A549 (cell line): ENCODE data around the gene FLNB. TPM values are rescaled to one million over a fixed set of nuclear protein-coding genes. Genes with fewer than 3 reads are reported as not detected.

Experiments used
- ATAC-seq, 2 experiments: fragments of 200-7000 bp in 1 of 2; fragments of >200 bp in 1 of 2; cut with Nextera tagmentation in 1 of 2; cut with Tn5 transposase in 1 of 2; 3 replicates each; pipeline versions ENCODE4 v1.8.0 to v1.9.1; 2018 to 2020; ENCODE audit warnings: mild to moderate bottlenecking in 1 of 2, moderate library complexity in 1 of 2
- CTCF ChIA-PET: fragments of 300-600 bp; sonication (Branson Sonifier 250); formaldehyde crosslinking; extraction: SDS; loops from one replicate; lab custom pipeline; 2021; ENCODE audit warnings: antibody characterized with exemption, inconsistent platforms; lab: Yijun Ruan, JAX
- POLR2A ChIA-PET: fragments of 350-600 bp; formaldehyde crosslinking; extraction: SDS; loops from one replicate; lab custom pipeline; 2021; ENCODE audit warnings: antibody characterized with exemption, inconsistent platforms; lab: Yijun Ruan, JAX
- DNase-seq, 2 experiments: peaks; one replicate each; pipeline versions ENCODE4 v3.0.0 to v3.0.0-alpha.2; 2011 to 2016; ENCODE audit warnings: low read depth in 1 of 2, low spot score in 1 of 2
- FAIRE-seq: peaks from 2 replicates; lab custom pipeline; 2011; peaks lifted over from hg19 to GRCh38; lab: Jason Lieb, UNC
- H3K27ac ChIP-seq, 2 experiments: fragments of >200 bp; sonication (Bioruptor Twin); formaldehyde crosslinking; 3 replicates each; pipeline ENCODE4 v1.5.1; 2016 to 2017
- H3K4me1 ChIP-seq: fragments of >200 bp; sonication (Bioruptor Twin); formaldehyde crosslinking; 3 replicates; pipeline ENCODE4 v1.6.1; 2016
- H3K4me2 ChIP-seq: fragments of >200 bp; sonication (Bioruptor Twin); formaldehyde crosslinking; 3 replicates; pipeline ENCODE4 v1.6.1; 2016
- H3K4me3 ChIP-seq: fragments of >200 bp; sonication (Bioruptor Twin); formaldehyde crosslinking; 3 replicates; pipeline ENCODE4 v1.5.1; 2016
- H3K9me3 ChIP-seq: fragments of >200 bp; sonication (Bioruptor Twin); formaldehyde crosslinking; 3 replicates; pipeline ENCODE4 v1.6.1; 2016
- CBX8 ChIP-seq: fragments of 200-600 bp; sonication (generic); IDR thresholded peaks from 2 replicates; pipeline ENCODE4 v1.6.1; 2016
- CHD2 ChIP-seq: fragments of 150-350 bp; IDR thresholded peaks from 2 replicates; pipeline ENCODE4 v1.6.1; 2014; ENCODE audit warnings: low read length; ENCODE audit not compliant: partially characterized antibody
- E2F6 ChIP-seq: IDR thresholded peaks from 2 replicates; pipeline ENCODE4 v1.6.1; 2012; ENCODE audit warnings: low read depth, borderline replicate concordance
- FOXS1 ChIP-seq: fragments of 250-450 bp; sonication (Bioruptor Pico); IDR thresholded peaks from 2 replicates; pipeline ENCODE4 v1.5.0; 2020; ENCODE audit warnings: mild to moderate bottlenecking, moderate library complexity
- HDAC2 ChIP-seq: fragments of 200-600 bp; sonication (generic); IDR thresholded peaks from 2 replicates; pipeline ENCODE4 v1.6.1; 2016
- HES2 ChIP-seq: fragments of >200 bp; sonication (Bioruptor Twin); formaldehyde crosslinking; IDR thresholded peaks from 2 replicates; pipeline ENCODE4 v1.6.1; 2016
- HEYL ChIP-seq: fragments of 250-450 bp; sonication (Bioruptor Pico); IDR thresholded peaks from 2 replicates; pipeline ENCODE4 v1.8.0; 2021; ENCODE audit warnings: mild to moderate bottlenecking, moderate library complexity
- HMGXB4 ChIP-seq: fragments of 250-450 bp; sonication (Bioruptor Pico); IDR thresholded peaks from 2 replicates; pipeline ENCODE4 v1.5.0; 2021; ENCODE audit warnings: mild to moderate bottlenecking, moderate library complexity, borderline replicate concordance
- JUNB ChIP-seq: fragments of >200 bp; sonication (Bioruptor Twin); formaldehyde crosslinking; IDR thresholded peaks from 2 replicates; pipeline ENCODE4 v1.6.1; 2016
- KDM5A ChIP-seq: fragments of 200-600 bp; sonication (generic); IDR thresholded peaks from 2 replicates; pipeline ENCODE4 v1.6.1; 2016; ENCODE audit warnings: antibody characterized with exemption, mild to moderate bottlenecking
- MAFK ChIP-seq: fragments of 450-650 bp; IDR thresholded peaks from 2 replicates; pipeline ENCODE4 v1.6.1; 2014; ENCODE audit not compliant: partially characterized antibody
- MAZ ChIP-seq: fragments of 150-350 bp; IDR thresholded peaks from 2 replicates; pipeline ENCODE4 v1.6.1; 2014; ENCODE audit warnings: antibody characterized with exemption, low read depth, low read length, borderline replicate concordance
- NFE2L2 ChIP-seq: fragments of 150-350 bp; conservative IDR thresholded peaks from 2 replicates; pipeline ENCODE4 v1.6.1; 2014; ENCODE audit warnings: low read length
- NPAS2 ChIP-seq: fragments of 250-450 bp; sonication (Bioruptor Pico); IDR thresholded peaks from 2 replicates; pipeline ENCODE4 v1.8.0; 2022; ENCODE audit warnings: mild to moderate bottlenecking, moderate library complexity, borderline replicate concordance
- NR3C1 ChIP-seq: fragments of >200 bp; sonication (Bioruptor Twin); formaldehyde crosslinking; IDR thresholded peaks from 3 replicates; pipeline ENCODE4 v1.6.1; 2017
- PHF8 ChIP-seq: fragments of 200-600 bp; sonication (generic); IDR thresholded peaks from 2 replicates; pipeline ENCODE4 v1.6.1; 2016; ENCODE audit warnings: low read depth, mild to moderate bottlenecking, antibody characterized with exemption, moderate library complexity, borderline replicate concordance
- POLR2A ChIP-seq: IDR thresholded peaks from 2 replicates; pipeline ENCODE4 v1.6.1; 2012; ENCODE audit warnings: mild to moderate bottlenecking, low read length
- REST ChIP-seq: fragments of 200-600 bp; sonication (generic); IDR thresholded peaks from 2 replicates; pipeline ENCODE4 v1.6.1; 2016; ENCODE audit warnings: antibody characterized with exemption, mild to moderate bottlenecking, moderate library complexity
- RFX5 ChIP-seq: fragments of 450-650 bp; IDR thresholded peaks from 2 replicates; pipeline ENCODE4 v1.7.1; 2014; ENCODE audit warnings: antibody characterized with exemption, mild to moderate bottlenecking, moderate library complexity
- SMC3 ChIP-seq: fragments of >200 bp; sonication (Bioruptor Twin); formaldehyde crosslinking; IDR thresholded peaks from 3 replicates; pipeline ENCODE4 v1.6.1; 2018; ENCODE audit warnings: inconsistent platforms
- TP53 ChIP-seq: fragments of 250-450 bp; sonication (Bioruptor Pico); IDR thresholded peaks from 2 replicates; pipeline ENCODE4 v1.5.0; 2021; ENCODE audit warnings: mild to moderate bottlenecking, moderate library complexity
- ZC3H11A ChIP-seq: fragments of 450-650 bp; IDR thresholded peaks from 2 replicates; pipeline ENCODE4 v1.6.1; 2014; ENCODE audit warnings: antibody characterized with exemption, mild to moderate bottlenecking
- ZSCAN20 ChIP-seq: fragments of 250-450 bp; sonication (Bioruptor Pico); IDR thresholded peaks from 2 replicates; pipeline ENCODE4 v1.8.0; 2022; ENCODE audit warnings: mild to moderate bottlenecking, moderate library complexity
- WGBS: methylation state at CpG from one replicate; pipeline ENCODE4 v1.1.6; 2017; ENCODE audit errors: missing lambda C conversion rate; 5-methylcytosine and 5-hydroxymethylcytosine counted together
- polyA plus RNA-seq, 4 experiments: library from polyadenylated mRNA; depleted of rRNA in 3 of 4; stranded (reverse); fragments of >200 nt; fragmentation: RNase III in 1 of 4; extraction: RNeasy Plus Mini Kit Qiagen cat#74134 plus additional on column Dnase treatment in 1 of 4; gene quantifications; 2 replicates in 3 of 4; 3 replicates in 1 of 4; pipeline ENCODE4 v1.2.3, GENCODE V29; 2011 to 2017
- TF ChIP-seq, protein P1 (sequence below): fragments of >200 bp; sonication (Bioruptor Twin); formaldehyde crosslinking; IDR thresholded peaks from 3 replicates; pipeline ENCODE4 v1.6.1; 2016
- TF ChIP-seq, protein P2 (sequence below): IDR thresholded peaks from 2 replicates; pipeline ENCODE4 v1.6.1; 2012

FLNB gene
- polyA plus RNA-seq, 2 of the 4 experiments (the other 2 are of a cell fraction) = 235 to 439 TPM

GRCh38 chr3:58183221-58183620, 175.0 kb downstream of the FLNB start:
- ATAC-seq = no peak
- CTCF ChIA-PET = interaction anchor here (0.9 to 9.0 kb wide), 5 partner anchors 31 to 176 kb away, joined by 3 to 172 read pairs (median 14); partner anchors contain the start of genes HTD2 and RPP14

DNA sequence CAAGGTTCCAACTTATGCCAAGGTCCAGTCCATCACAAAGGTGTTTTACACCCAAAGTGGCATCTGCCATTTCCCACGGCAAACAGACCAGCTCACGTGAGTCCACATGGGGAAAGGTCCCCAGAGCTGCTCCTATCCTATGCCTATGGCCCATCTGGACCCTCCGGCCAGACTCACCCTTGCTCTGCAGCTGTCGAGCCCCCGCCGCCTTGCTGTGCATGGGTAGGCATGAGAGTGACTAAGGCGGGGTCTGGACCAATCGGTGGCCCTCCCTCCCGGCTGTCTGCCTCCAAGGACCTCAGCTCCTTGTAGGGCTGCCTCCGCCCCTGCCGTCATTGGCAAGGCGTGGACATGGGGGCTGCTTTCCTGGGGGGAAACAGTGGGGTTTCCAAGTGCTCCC, 175.7 kb downstream of the FLNB start:
- no peak overlapping the region for H3K4me3 ChIP-seq
- FAIRE-seq (no peak), DNase-seq (no peak), ATAC-seq (no peak)
- H3K9me3 ChIP-seq = no peaks in the 10 kb centered on the region
- H3K4me2 ChIP-seq = no peak overlapping the region
- ChIA-PET POLR2A (interaction anchor here (0.6 to 1.3 kb wide), 2 partner anchors 13 to 122 kb away, joined by 3 to 4 read pairs; partner anchors contain the start of genes HTD2 and RPP14), CTCF (interaction anchor here (0.6 to 9.0 kb wide), 9 partner anchors 16 to 176 kb away, joined by 3 to 172 read pairs (median 4); partner anchors contain the start of genes DNASE1L3, HTD2 and RPP14)
- H3K27ac ChIP-seq = no peak overlapping the region
- TF ChIP-seq, protein P1, sequence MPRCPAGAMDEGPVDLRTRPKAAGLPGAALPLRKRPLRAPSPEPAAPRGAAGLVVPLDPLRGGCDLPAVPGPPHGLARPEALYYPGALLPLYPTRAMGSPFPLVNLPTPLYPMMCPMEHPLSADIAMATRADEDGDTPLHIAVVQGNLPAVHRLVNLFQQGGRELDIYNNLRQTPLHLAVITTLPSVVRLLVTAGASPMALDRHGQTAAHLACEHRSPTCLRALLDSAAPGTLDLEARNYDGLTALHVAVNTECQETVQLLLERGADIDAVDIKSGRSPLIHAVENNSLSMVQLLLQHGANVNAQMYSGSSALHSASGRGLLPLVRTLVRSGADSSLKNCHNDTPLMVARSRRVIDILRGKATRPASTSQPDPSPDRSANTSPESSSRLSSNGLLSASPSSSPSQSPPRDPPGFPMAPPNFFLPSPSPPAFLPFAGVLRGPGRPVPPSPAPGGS = no peak
- TF ChIP-seq HES2 (no peak), RFX5 (no peak), JUNB (no peak), KDM5A (no peak), ZSCAN20 (no peak), CHD2 (no peak), E2F6 (no peak), NR3C1 (no peak), PHF8 (no peak), CBX8 (no peak), REST (no peak), FOXS1 (CRISPR knock-in tag) (no peak), MAFK (no peak), TP53 (no peak), NFE2L2 (no peak), HDAC2 (no peak), HEYL (CRISPR knock-in tag) (no peak)
- 75% methylated on average over 9 of the region's 12 CpGs for WGBS
- H3K4me1 ChIP-seq = peaks cover 27% of the 10 kb centered on the region

More at GRCh38 chr3:58183221-58183620, 175.0 kb downstream of the FLNB start:
- Histone ChIP-seq H3K4me3 (no peak overlapping the region), H3K4me2 (no peak overlapping the region), H3K9me3 (no peaks in the 10 kb centered on the region)
- POLR2A ChIA-PET = no interaction called here
- no peak for DNase-seq
- 86% methylated on average over 1 of the region's 1 CpG for WGBS
- TF ChIP-seq ZC3H11A = no peak
- TF ChIP-seq HMGXB4 (CRISPR knock-in tag) = no peak
- TF ChIP-seq MAZ = no peak
- TF ChIP-seq POLR2A = no peak
- TF ChIP-seq, protein P2, sequence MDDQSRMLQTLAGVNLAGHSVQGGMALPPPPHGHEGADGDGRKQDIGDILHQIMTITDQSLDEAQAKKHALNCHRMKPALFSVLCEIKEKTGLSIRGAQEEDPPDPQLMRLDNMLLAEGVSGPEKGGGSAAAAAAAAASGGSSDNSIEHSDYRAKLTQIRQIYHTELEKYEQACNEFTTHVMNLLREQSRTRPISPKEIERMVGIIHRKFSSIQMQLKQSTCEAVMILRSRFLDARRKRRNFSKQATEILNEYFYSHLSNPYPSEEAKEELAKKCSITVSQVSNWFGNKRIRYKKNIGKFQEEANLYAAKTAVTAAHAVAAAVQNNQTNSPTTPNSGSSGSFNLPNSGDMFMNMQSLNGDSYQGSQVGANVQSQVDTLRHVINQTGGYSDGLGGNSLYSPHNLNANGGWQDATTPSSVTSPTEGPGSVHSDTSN = no peak
- TF ChIP-seq TP53 = no peak
- no peak for TF ChIP-seq SMC3
- no peak for TF ChIP-seq NPAS2 (CRISPR knock-in tag)
- TF ChIP-seq KDM5A = no peak
- no peak for TF ChIP-seq NR3C1
- TF ChIP-seq PHF8 = no peak
- TF ChIP-seq FOXS1 (CRISPR knock-in tag) = no peak
- TF ChIP-seq, all 56 proteins: peak for 0
- FAIRE-seq = no peak
- Histone ChIP-seq H3K27ac (no peak overlapping the region), H3K4me1 (peaks cover 27% of the 10 kb centered on the region)
